ENCODE measurements around the gene TNXB. TPM values are rescaled to one million over a fixed set of nuclear protein-coding genes. Genes with fewer than 3 reads are reported as not detected.
"Not testable (repeated sequence)": the region's sequence is repeated elsewhere in the genome, so short reads cannot be mapped to it uniquely, and the experiment has no call there.

The TNXB gene
- total RNA-seq, 1 donor from 2014 or later = 0.38 TPM

- TF ChIP-seq, protein P1, sequence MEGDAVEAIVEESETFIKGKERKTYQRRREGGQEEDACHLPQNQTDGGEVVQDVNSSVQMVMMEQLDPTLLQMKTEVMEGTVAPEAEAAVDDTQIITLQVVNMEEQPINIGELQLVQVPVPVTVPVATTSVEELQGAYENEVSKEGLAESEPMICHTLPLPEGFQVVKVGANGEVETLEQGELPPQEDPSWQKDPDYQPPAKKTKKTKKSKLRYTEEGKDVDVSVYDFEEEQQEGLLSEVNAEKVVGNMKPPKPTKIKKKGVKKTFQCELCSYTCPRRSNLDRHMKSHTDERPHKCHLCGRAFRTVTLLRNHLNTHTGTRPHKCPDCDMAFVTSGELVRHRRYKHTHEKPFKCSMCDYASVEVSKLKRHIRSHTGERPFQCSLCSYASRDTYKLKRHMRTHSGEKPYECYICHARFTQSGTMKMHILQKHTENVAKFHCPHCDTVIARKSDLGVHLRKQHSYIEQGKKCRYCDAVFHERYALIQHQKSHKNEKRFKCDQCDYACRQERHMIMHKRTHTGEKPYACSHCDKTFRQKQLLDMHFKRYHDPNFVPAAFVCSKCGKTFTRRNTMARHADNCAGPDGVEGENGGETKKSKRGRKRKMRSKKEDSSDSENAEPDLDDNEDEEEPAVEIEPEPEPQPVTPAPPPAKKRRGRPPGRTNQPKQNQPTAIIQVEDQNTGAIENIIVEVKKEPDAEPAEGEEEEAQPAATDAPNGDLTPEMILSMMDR (IDR thresholded peaks at IDR 0.05; ENCODE audit: insufficient read depth, low read length, poor library complexity, severe bottlenecking) = no peak
- no peak overlapping the region for H3K4me3 ChIP-seq (ENCODE audit: low read depth, low read length)
- peaks cover 41% of the 10 kb centered on the region for H3K27me3 ChIP-seq (ENCODE audit: control insufficient read depth, insufficient read depth, low read length)
- no peak for DNase-seq (ENCODE audit: low read depth)
- no peaks in the 10 kb centered on the region for H3K36me3 ChIP-seq (ENCODE audit: control insufficient read depth, insufficient read depth, low read length)
Observed at GRCh38 chr6:32108094-32108627, 977 bp downstream of the TNXB start.

GRCh38 chr6:32107406-32107805 lies 1.7 kb downstream of the TNXB start:
- Histone ChIP-seq H3K36me3 (ENCODE audit: control insufficient read depth, insufficient read depth, low read length) (no peaks in the 10 kb centered on the region), H3K4me3 (ENCODE audit: low read depth, low read length) (no peak overlapping the region), H3K27me3 (ENCODE audit: control insufficient read depth, insufficient read depth, low read length) (peaks cover 41% of the 10 kb centered on the region)
- DNase-seq (ENCODE audit: low read depth) = no peak
- TF ChIP-seq, protein P1 (IDR thresholded peaks at IDR 0.05; ENCODE audit: insufficient read depth, low read length, poor library complexity, severe bottlenecking) = no peak

DNA sequence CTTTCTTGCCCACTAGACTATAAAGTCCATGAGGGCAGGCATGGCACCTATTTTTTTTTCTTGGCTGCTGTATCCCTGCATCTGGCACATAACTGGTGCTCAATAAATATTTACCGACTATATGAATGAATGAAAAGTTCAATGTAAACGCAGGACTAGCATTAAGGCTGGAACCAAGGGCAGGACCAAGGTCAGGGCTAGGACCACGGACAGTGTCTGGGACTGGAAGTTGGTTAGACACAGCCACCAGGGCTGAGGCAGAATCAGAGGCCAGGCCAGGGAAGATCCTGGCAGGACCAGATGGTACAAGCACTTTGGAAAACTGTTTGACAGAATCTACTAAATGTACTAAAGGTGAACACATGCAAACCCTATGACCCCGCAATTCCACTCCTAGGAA lies 3.7 kb downstream of the TNXB start:
- H3K4me3 ChIP-seq (ENCODE audit: low read depth, low read length) = no peak overlapping the region
- no peaks in the 10 kb centered on the region for H3K36me3 ChIP-seq (ENCODE audit: control insufficient read depth, insufficient read depth, low read length)
- H3K27me3 ChIP-seq (ENCODE audit: control insufficient read depth, insufficient read depth, low read length) = peaks cover 38% of the 10 kb centered on the region
- TF ChIP-seq, protein P1 (IDR thresholded peaks at IDR 0.05; ENCODE audit: insufficient read depth, low read length, poor library complexity, severe bottlenecking) = no peak
- DNase-seq (ENCODE audit: low read depth) = no peak

- TF ChIP-seq, protein P1 (IDR thresholded peaks at IDR 0.05; ENCODE audit: insufficient read depth, low read length, poor library complexity, severe bottlenecking) = no peak
- Histone ChIP-seq H3K36me3 (ENCODE audit: control insufficient read depth, insufficient read depth, low read length) (no peaks in the 10 kb centered on the region), H3K4me3 (ENCODE audit: low read depth, low read length) (no peak overlapping the region), H3K27me3 (ENCODE audit: control insufficient read depth, insufficient read depth, low read length) (peaks cover 26% of the 10 kb centered on the region)
- DNase-seq (ENCODE audit: low read depth) = no peak
Observed at GRCh38 chr6:32102255-32102654, 6.9 kb downstream of the TNXB start.

DNA sequence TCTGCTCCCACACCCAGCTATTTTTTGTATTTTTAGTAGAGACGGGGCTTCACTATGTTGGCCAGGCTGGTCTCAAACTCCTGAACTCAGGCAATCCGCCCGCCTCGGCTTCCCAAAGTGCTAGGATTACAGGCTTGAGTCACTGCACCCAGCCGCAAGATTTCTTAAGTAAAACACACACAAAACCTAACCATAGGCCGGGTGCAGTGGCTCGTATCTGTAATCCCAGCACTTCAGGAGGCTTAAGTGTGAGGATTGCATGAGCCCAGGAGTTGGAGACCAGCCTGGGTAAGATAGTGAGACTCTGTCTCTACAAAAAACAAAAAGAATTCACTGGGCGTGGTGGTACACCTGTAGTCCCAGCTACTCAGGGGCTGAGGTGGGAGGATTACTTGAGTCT lies 8.9 kb downstream of the TNXB start:
- H3K36me3 ChIP-seq (ENCODE audit: control insufficient read depth, insufficient read depth, low read length); DNase-seq (ENCODE audit: low read depth); H3K4me3 ChIP-seq (ENCODE audit: low read depth, low read length): not testable (repeated sequence)
- H3K27me3 ChIP-seq (ENCODE audit: control insufficient read depth, insufficient read depth, low read length) = peaks cover 35% of the 10 kb centered on the region

- Histone ChIP-seq H3K27me3 (ENCODE audit: control insufficient read depth, insufficient read depth, low read length) (peaks cover 56% of the 10 kb centered on the region), H3K4me3 (ENCODE audit: low read depth, low read length) (no peak overlapping the region), H3K36me3 (ENCODE audit: control insufficient read depth, insufficient read depth, low read length) (no peaks in the 10 kb centered on the region)
- TF ChIP-seq, protein P1 (IDR thresholded peaks at IDR 0.05; ENCODE audit: insufficient read depth, low read length, poor library complexity, severe bottlenecking) = no peak
- DNase-seq (ENCODE audit: low read depth) = no peak
Observed at GRCh38 chr6:32097364-32097763, 11.8 kb downstream of the TNXB start.

All from kidney epithelial cell (primary cell).